Measurements from ENCODE around the gene POTEB3. TPM values are rescaled to one million over a fixed set of nuclear protein-coding genes. Genes with fewer than 3 reads are reported as not detected.
A peak's percentile ranks its signal among the peaks of the same experiment; 100 is the strongest.
"Not testable (repeated sequence)": the region's sequence is repeated elsewhere in the genome, so short reads cannot be mapped to it uniquely, and the experiment has no call there.

The POTEB3 gene
- total RNA-seq: not detected in 2 replicates
- polyA plus RNA-seq: not detected in 2 replicates

DNA sequence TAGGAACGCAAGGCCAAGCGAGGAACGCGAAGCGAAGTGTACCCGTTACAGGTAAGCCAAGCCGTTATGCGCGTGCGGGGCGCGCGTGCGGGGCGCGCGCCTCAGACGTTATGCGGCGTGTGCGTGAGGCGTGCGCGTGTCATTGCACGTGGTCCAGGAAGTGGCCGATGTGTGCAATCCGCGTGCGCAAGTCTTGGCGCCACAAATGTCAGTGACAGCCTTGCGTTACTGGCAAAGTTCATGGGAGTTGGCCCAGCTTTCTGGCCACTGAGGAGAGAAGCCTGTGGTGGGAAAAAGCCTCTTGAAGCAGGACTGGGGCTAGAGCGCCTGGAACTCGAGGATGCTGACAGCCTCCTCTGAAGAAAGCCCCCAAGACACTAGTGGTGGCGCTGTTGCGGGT, at the start of gene POTEB3:
Gene POTEB3 (minus strand): TSS at position 101 of the 400 bp plus-strand sequence. CDS start 488 bp downstream, outside the sequence.
- H4K20me1 ChIP-seq (ENCODE audit: insufficient read depth, poor library complexity, severe bottlenecking); H3K9me3 ChIP-seq (ENCODE audit: low read depth); H3K4me3 ChIP-seq; H3K27me3 ChIP-seq; H3K27ac ChIP-seq; H3K79me2 ChIP-seq; H3K4me1 ChIP-seq (ENCODE audit: insufficient read depth); H3K36me3 ChIP-seq (replicated peaks; ENCODE audit: insufficient read depth, low read depth); H2AFZ ChIP-seq; DNase-seq (ENCODE audit: low spot score); H3K9me2 ChIP-seq (replicated peaks; ENCODE audit: insufficient read depth); H3K4me2 ChIP-seq: not testable (repeated sequence)
- WGBS (ENCODE audit: low lambda C conversion rate, missing lambda C conversion rate): no CpG with 5 or more reads among the region's 35 CpGs

DNA sequence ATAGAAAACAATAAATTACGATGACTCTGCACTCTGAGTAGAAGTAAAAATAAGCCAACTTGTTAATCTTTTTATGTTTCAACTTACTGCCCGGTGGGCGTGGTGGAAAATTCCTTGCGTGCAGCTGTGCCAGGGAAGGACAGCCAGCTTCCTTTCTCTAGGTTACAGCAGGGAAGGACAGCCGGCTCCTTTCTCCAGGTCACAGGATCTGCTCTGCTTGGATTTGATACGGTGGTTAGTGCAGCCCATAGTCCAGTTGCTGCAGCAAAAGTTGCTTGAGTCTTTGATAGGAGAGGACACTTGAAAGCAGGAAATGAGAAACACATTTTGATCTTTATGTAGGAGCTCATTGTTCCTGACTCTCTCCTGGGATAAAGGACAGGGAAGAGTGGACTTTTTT, 13.4 kb upstream of the POTEB3 start:
- H3K27me3 ChIP-seq; H3K4me1 ChIP-seq (ENCODE audit: insufficient read depth); H3K79me2 ChIP-seq; H3K27ac ChIP-seq; H3K9me3 ChIP-seq (ENCODE audit: low read depth); H3K4me2 ChIP-seq; H4K20me1 ChIP-seq (ENCODE audit: insufficient read depth, poor library complexity, severe bottlenecking); H3K9me2 ChIP-seq (replicated peaks; ENCODE audit: insufficient read depth); H3K4me3 ChIP-seq; DNase-seq (ENCODE audit: low spot score); H2AFZ ChIP-seq; H3K36me3 ChIP-seq (replicated peaks; ENCODE audit: insufficient read depth, low read depth): not testable (repeated sequence)
- WGBS (ENCODE audit: low lambda C conversion rate, missing lambda C conversion rate): no CpG with 5 or more reads among the region's 6 CpGs

DNA sequence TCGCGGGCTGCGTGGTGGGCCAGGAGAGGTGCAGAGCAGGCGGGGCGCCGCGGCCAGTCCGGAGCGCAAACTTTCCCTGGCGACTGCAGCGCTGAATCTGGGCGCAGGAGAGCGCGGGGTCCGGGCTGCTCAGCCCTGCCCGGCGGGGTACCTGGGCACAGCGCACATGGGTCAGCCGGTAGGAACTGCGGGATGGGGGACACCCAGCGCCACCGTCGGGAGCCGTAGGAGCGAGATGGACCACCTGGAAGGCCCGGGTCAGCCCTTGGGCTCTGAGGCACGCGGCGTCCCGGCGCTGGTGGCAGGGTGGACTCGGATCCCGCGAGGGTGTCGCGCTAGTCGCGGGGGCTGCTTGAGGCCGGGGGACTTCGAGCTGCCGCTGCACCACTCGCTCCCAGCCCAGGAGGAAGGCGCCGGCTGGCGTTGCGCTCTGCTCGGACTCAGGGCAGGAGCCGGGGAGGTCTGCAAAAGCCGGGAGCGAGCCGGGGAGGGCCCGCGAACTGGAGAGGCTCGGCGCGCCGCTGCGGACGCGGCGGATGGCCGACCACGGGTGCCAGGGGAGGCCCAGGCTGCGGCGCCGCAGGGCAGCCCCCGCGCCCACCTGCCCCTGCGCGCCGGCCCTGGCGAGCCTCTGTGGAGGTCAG, 11.7 kb upstream of the POTEB3 start:
- DNase-seq (ENCODE audit: low spot score); H4K20me1 ChIP-seq (ENCODE audit: insufficient read depth, poor library complexity, severe bottlenecking); H3K36me3 ChIP-seq (replicated peaks; ENCODE audit: insufficient read depth, low read depth); H2AFZ ChIP-seq; H3K4me1 ChIP-seq (ENCODE audit: insufficient read depth); H3K27ac ChIP-seq; H3K9me2 ChIP-seq (replicated peaks; ENCODE audit: insufficient read depth); H3K9me3 ChIP-seq (ENCODE audit: low read depth); H3K27me3 ChIP-seq; H3K79me2 ChIP-seq; H3K4me3 ChIP-seq; H3K4me2 ChIP-seq: not testable (repeated sequence)
- 96% methylated on average over 46 of the region's 72 CpGs for WGBS (ENCODE audit: low lambda C conversion rate, missing lambda C conversion rate)

GRCh38 chr15:21451487-21451886, 11.2 kb upstream of the POTEB3 start:
- not testable (repeated sequence) for DNase-seq (ENCODE audit: low spot score); H3K4me1 ChIP-seq (ENCODE audit: insufficient read depth); H3K4me3 ChIP-seq; H3K4me2 ChIP-seq; H3K79me2 ChIP-seq; H3K36me3 ChIP-seq (replicated peaks; ENCODE audit: insufficient read depth, low read depth); H3K9me2 ChIP-seq (replicated peaks; ENCODE audit: insufficient read depth); H3K27me3 ChIP-seq; H3K27ac ChIP-seq; H2AFZ ChIP-seq; H3K9me3 ChIP-seq (ENCODE audit: low read depth); H4K20me1 ChIP-seq (ENCODE audit: insufficient read depth, poor library complexity, severe bottlenecking)
- WGBS (ENCODE audit: low lambda C conversion rate, missing lambda C conversion rate): no CpG with 5 or more reads among the region's 41 CpGs

- H3K36me3 ChIP-seq (replicated peaks; ENCODE audit: insufficient read depth, low read depth); H3K4me2 ChIP-seq; H3K27me3 ChIP-seq; H4K20me1 ChIP-seq (ENCODE audit: insufficient read depth, poor library complexity, severe bottlenecking); H3K9me3 ChIP-seq (ENCODE audit: low read depth); H2AFZ ChIP-seq; H3K9me2 ChIP-seq (replicated peaks; ENCODE audit: insufficient read depth); H3K4me1 ChIP-seq (ENCODE audit: insufficient read depth); H3K4me3 ChIP-seq; H3K79me2 ChIP-seq; H3K27ac ChIP-seq; DNase-seq (ENCODE audit: low spot score): not testable (repeated sequence)
- WGBS (ENCODE audit: low lambda C conversion rate, missing lambda C conversion rate): 56% methylated on average over 2 of the region's 4 CpGs
Observed at GRCh38 chr15:21407366-21407765, 32.9 kb downstream of the POTEB3 start.

GRCh38 chr15:21401531-21401930, 38.8 kb downstream of the POTEB3 start:
- not testable (repeated sequence) for H3K4me3 ChIP-seq; H2AFZ ChIP-seq; H3K36me3 ChIP-seq (replicated peaks; ENCODE audit: insufficient read depth, low read depth); H3K9me2 ChIP-seq (replicated peaks; ENCODE audit: insufficient read depth); H3K4me2 ChIP-seq; H3K9me3 ChIP-seq (ENCODE audit: low read depth); H3K27me3 ChIP-seq; H4K20me1 ChIP-seq (ENCODE audit: insufficient read depth, poor library complexity, severe bottlenecking); H3K79me2 ChIP-seq; H3K4me1 ChIP-seq (ENCODE audit: insufficient read depth); H3K27ac ChIP-seq; DNase-seq (ENCODE audit: low spot score)
- 73% methylated on average over 3 of the region's 4 CpGs for WGBS (ENCODE audit: low lambda C conversion rate, missing lambda C conversion rate)

DNA sequence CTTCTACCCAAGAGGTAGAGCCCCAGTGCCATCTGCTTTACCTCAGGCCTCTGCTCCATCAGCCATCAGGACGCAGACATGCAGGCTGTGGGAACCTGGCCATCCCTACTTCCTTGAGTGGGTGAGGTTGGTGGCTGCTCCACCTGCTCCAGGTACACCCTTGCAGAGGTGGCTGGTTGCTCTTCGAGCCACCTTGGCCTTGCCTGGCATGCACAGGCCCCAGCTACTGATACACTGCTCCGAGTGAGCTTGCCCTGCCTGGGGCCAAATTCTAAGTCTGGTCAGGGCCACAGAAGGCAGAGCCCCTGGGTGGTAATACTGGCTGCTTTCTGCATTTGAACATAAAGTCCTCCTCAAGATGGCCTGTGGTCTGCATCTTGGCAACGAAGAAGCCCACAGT, 41.2 kb downstream of the POTEB3 start:
- not testable (repeated sequence) for H3K9me2 ChIP-seq (replicated peaks; ENCODE audit: insufficient read depth); H3K27me3 ChIP-seq; H3K27ac ChIP-seq; H3K9me3 ChIP-seq (ENCODE audit: low read depth); H2AFZ ChIP-seq; H3K79me2 ChIP-seq; H4K20me1 ChIP-seq (ENCODE audit: insufficient read depth, poor library complexity, severe bottlenecking); DNase-seq (ENCODE audit: low spot score); H3K4me3 ChIP-seq; H3K4me2 ChIP-seq; H3K4me1 ChIP-seq (ENCODE audit: insufficient read depth); H3K36me3 ChIP-seq (replicated peaks; ENCODE audit: insufficient read depth, low read depth)
- WGBS (ENCODE audit: low lambda C conversion rate, missing lambda C conversion rate): 83% methylated on average over 3 of the region's 4 CpGs

DNA sequence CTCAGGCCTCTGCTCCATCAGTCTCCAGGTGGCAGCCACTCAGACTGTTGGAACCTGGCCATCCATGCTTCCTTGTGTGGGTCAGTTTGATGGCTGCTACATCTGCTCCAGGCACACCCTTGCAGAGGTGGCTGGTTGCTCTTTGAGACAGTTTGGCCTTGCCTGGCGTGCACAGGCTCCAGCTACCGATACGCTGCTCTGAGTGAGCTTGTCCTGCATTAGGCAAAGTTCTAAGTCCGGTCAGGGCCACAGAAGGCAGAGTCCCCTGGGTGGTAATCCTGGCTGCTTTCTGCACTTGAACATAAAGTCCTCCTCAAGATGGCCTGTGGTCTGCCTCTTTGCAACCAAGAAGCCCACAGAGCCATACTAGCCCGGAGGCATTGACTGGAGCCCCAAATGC, 41.8 kb downstream of the POTEB3 start:
- not testable (repeated sequence) for H3K27ac ChIP-seq; H4K20me1 ChIP-seq (ENCODE audit: insufficient read depth, poor library complexity, severe bottlenecking); H3K4me3 ChIP-seq; H3K9me2 ChIP-seq (replicated peaks; ENCODE audit: insufficient read depth); H3K4me2 ChIP-seq; H3K79me2 ChIP-seq; H3K4me1 ChIP-seq (ENCODE audit: insufficient read depth); H3K36me3 ChIP-seq (replicated peaks; ENCODE audit: insufficient read depth, low read depth); H3K9me3 ChIP-seq (ENCODE audit: low read depth); H3K27me3 ChIP-seq; H2AFZ ChIP-seq
- DNase-seq (ENCODE audit: low spot score): peak; percentile 1
- 69% methylated on average over 4 of the region's 5 CpGs for WGBS (ENCODE audit: low lambda C conversion rate, missing lambda C conversion rate)

DNA sequence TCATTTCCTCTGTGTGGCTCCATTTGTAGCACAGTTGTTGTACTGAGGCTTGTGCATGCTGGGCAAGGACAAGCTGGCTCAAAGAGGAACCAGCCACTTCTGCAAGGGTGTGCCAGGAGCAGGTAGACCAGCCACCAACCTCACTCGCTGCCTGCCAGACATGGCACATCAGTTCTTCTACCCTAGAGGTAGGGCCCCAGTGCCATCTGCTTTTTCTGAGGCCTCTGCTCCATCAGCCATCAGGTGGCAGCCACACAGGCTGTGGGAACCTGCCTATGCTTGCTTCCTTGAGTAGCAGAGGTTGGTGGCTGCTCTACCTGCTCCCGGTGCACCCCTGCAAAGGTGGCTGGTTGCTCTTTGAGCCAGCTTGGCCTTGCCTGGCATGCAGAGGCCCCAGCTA, 42.6 kb downstream of the POTEB3 start:
- not testable (repeated sequence) for H3K9me2 ChIP-seq (replicated peaks; ENCODE audit: insufficient read depth)

More for the DNA sequence above, 42.6 kb downstream of the POTEB3 start:
- H3K79me2 ChIP-seq; H2AFZ ChIP-seq; H3K27me3 ChIP-seq; H4K20me1 ChIP-seq (ENCODE audit: insufficient read depth, poor library complexity, severe bottlenecking); H3K4me2 ChIP-seq; H3K4me1 ChIP-seq (ENCODE audit: insufficient read depth); DNase-seq (ENCODE audit: low spot score); H3K4me3 ChIP-seq; H3K27ac ChIP-seq; H3K9me3 ChIP-seq (ENCODE audit: low read depth); H3K36me3 ChIP-seq (replicated peaks; ENCODE audit: insufficient read depth, low read depth): not testable (repeated sequence)
- 78% methylated on average over 2 of the region's 2 CpGs for WGBS (ENCODE audit: low lambda C conversion rate, missing lambda C conversion rate)
